HepG2 (cell line): Measurements from ENCODE around the gene KISS1R.
A peak's percentile ranks its signal among the peaks of the same experiment; 100 is the strongest.

Experiments
- CTCF ChIP-seq: sonication (generic); formaldehyde crosslinking; IDR thresholded peaks from 2 replicates; pipeline ENCODE4 v1.5.0; 2020; ENCODE audit warnings: mild to moderate bottlenecking, missing genetic modification reagents, moderate library complexity
- DR1 ChIP-seq: sonication (generic); formaldehyde crosslinking; IDR thresholded peaks from 2 replicates; pipeline ENCODE4 v1.8.0; 2021; ENCODE audit warnings: mild to moderate bottlenecking, missing genetic modification reagents, inconsistent platforms
- EP300 ChIP-seq, 3 experiments: sonication (generic) in 1 of 3; formaldehyde crosslinking in 1 of 3; IDR thresholded peaks; 2 replicates each; pipeline versions ENCODE4 v1.5.1 to v1.6.1; 2011 to 2020; ENCODE audit warnings: low read depth in 2 of 3, low read length in 2 of 3, borderline replicate concordance in 1 of 3, improper control_type of control experiment in 1 of 3, mild to moderate bottlenecking in 1 of 3, missing genetic modification reagents in 1 of 3, moderate library complexity in 1 of 3
- ESRRA ChIP-seq: sonication (generic); formaldehyde crosslinking; IDR thresholded peaks from 2 replicates; pipeline ENCODE4 v1.5.1; 2020; ENCODE audit warnings: mild to moderate bottlenecking, low read depth, missing genetic modification reagents
- EZH2 ChIP-seq: conservative IDR thresholded peaks from 2 replicates; pipeline ENCODE4 v1.6.1; 2012; ENCODE audit warnings: mild to moderate bottlenecking, low read depth, low read length, moderate library complexity
- NR2C2 ChIP-seq: sonication (generic); formaldehyde crosslinking; IDR thresholded peaks from 2 replicates; pipeline ENCODE4 v1.4.0; 2020; ENCODE audit warnings: missing genetic modification reagents, mild to moderate bottlenecking, moderate library complexity, borderline replicate concordance
- PATZ1 ChIP-seq: sonication (generic); formaldehyde crosslinking; IDR thresholded peaks from 2 replicates; pipeline ENCODE4 v1.4.0; 2020; ENCODE audit warnings: missing genetic modification reagents
- RAD21 ChIP-seq: fragments of 450-650 bp; formaldehyde crosslinking; IDR thresholded peaks from 2 replicates; pipeline ENCODE4 v1.5.0; 2020; ENCODE audit warnings: mild to moderate bottlenecking
- ZNF569 ChIP-seq: sonication (generic); formaldehyde crosslinking; IDR thresholded peaks from 2 replicates; pipeline ENCODE4 v1.5.0; 2020; ENCODE audit warnings: mild to moderate bottlenecking, missing genetic modification reagents, moderate library complexity, borderline replicate concordance

- TF ChIP-seq CTCF (no peak), ZNF569 (CRISPR knock-in tag) (peak; percentile 72; the same call in 1 of the 2 replicates), PATZ1 (peak; percentile 48; the same call in 1 of the 2 replicates), DR1 (CRISPR knock-in tag) (no peak), EZH2 (no peak), ESRRA (CRISPR knock-in tag) (no peak), RAD21 (CRISPR knock-in tag) (peak; percentile 59), NR2C2 (no peak), EP300 (IDR thresholded peaks at IDR 0.05; ENCODE audit: low read depth in 2 of 2, low read length in 2 of 2) (no peak), EP300 (CRISPR knock-in tag; IDR thresholded peaks at IDR 0.05; ENCODE audit: borderline replicate concordance) (no peak)
Observed at GRCh38 chr19:892894-893689, 24.0 kb upstream of the KISS1R start, which contains the start of the genes MED16 and RNU6-9.
